ENCODE data around the gene SH2D6.

- TF ChIP-seq CTCF (IDR thresholded peaks at IDR 0.05; ENCODE audit: poor library complexity) (no peak), EZH2 (IDR thresholded peaks at IDR 0.05; ENCODE audit: borderline replicate concordance) (no peak)
Observed at GRCh38 chr2:85485815-85486214, 67.3 kb downstream of the SH2D6 start.
